Measurements from ENCODE around the gene IL15. TPM values are rescaled to one million over a fixed set of nuclear protein-coding genes. Genes with fewer than 3 reads are reported as not detected.

Gene IL15
- total and polyA plus RNA-seq, 4 donors: 0.93 to 2.0 (median 1.5) TPM

GRCh38 chr4:141727420-141727819 lies 91.0 kb downstream of the IL15 start:
- TF ChIP-seq HNF4A (conservative IDR thresholded peaks at IDR 0.05) (no peak), FOXA2 (IDR thresholded peaks at IDR 0.05) (no peak), REST (IDR thresholded peaks at IDR 0.05) (no peak), ATF3 (IDR thresholded peaks at IDR 0.05) (no peak)
- Histone ChIP-seq H3K4me3 (ENCODE audit: low read depth in 1 of 3, low read length in 3 of 3) (no peak overlapping the region), H3K27me3 (ENCODE audit: control insufficient read depth in 4 of 4, insufficient read depth in 4 of 4, low read length in 3 of 4) (no peaks in the 10 kb centered on the region), H3K9ac (ENCODE audit: low read depth in 1 of 2, low read length in 2 of 2) (no peak overlapping the region), H3K4me1 (ENCODE audit: control insufficient read depth in 4 of 4, insufficient read depth in 4 of 4, low read length in 3 of 4) (no peaks in the 10 kb centered on the region), H3K27ac (ENCODE audit: low read depth in 1 of 2, low read length in 2 of 2) (no peak overlapping the region), H3K9me3 (ENCODE audit: control insufficient read depth in 4 of 4, low read length in 3 of 4) (no peaks in the 10 kb centered on the region), H3K36me3 (ENCODE audit: control insufficient read depth in 4 of 4, insufficient read depth in 3 of 4, low read depth in 1 of 4, low read length in 3 of 4) (peaks cover 0 to 5% (median 4%) of the 10 kb centered on the region in 4 donors)
- no peak for DNase-seq (ENCODE audit: low spot score)

GRCh38 chr4:141730805-141731204 lies 94.4 kb downstream of the IL15 start:
- H3K27me3 ChIP-seq (ENCODE audit: control insufficient read depth in 4 of 4, insufficient read depth in 4 of 4, low read length in 3 of 4): no peaks in the 10 kb centered on the region
- H3K27ac ChIP-seq (ENCODE audit: low read depth in 1 of 2, low read length in 2 of 2): no peak overlapping the region
- H3K9ac ChIP-seq (ENCODE audit: low read depth in 1 of 2, low read length in 2 of 2): no peak overlapping the region
- no peak for DNase-seq (ENCODE audit: low spot score)
- no peak overlapping the region for H3K4me3 ChIP-seq (ENCODE audit: low read depth in 1 of 3, low read length in 3 of 3)
- H3K9me3 ChIP-seq (ENCODE audit: control insufficient read depth in 4 of 4, low read length in 3 of 4): no peaks in the 10 kb centered on the region
- H3K4me1 ChIP-seq (ENCODE audit: control insufficient read depth in 4 of 4, insufficient read depth in 4 of 4, low read length in 3 of 4): no peaks in the 10 kb centered on the region
- TF ChIP-seq FOXA2 (IDR thresholded peaks at IDR 0.05) (no peak), FOXA1 (IDR thresholded peaks at IDR 0.05) (no peak), HNF4G (IDR thresholded peaks at IDR 0.05) (no peak), SP1 (IDR thresholded peaks at IDR 0.05) (no peak), ZBTB33 (IDR thresholded peaks at IDR 0.05) (no peak), RXRA (IDR thresholded peaks at IDR 0.05) (no peak), MAX (IDR thresholded peaks at IDR 0.05) (no peak), REST (IDR thresholded peaks at IDR 0.05) (no peak), HNF4A (conservative IDR thresholded peaks at IDR 0.05) (no peak), RAD21 (IDR thresholded peaks at IDR 0.05) (no peak), EGR1 (IDR thresholded peaks at IDR 0.05; ENCODE audit: low read depth in 2 of 2) (no peak), NR2F2 (IDR thresholded peaks at IDR 0.05) (no peak), YY1 (IDR thresholded peaks at IDR 0.05) (no peak), JUND (IDR thresholded peaks at IDR 0.05) (no peak)
- peaks cover 0 to 4% (median 4%) of the 10 kb centered on the region in 4 donors for H3K36me3 ChIP-seq (ENCODE audit: control insufficient read depth in 4 of 4, insufficient read depth in 3 of 4, low read depth in 1 of 4, low read length in 3 of 4)
